ENCODE results near the gene PHLDA1. TPM values are rescaled to one million over a fixed set of nuclear protein-coding genes. Genes with fewer than 3 reads are reported as not detected.

Gene PHLDA1
- total and polyA plus RNA-seq, 8 donors = 15.8 to 59.3 (median 48.2) TPM

DNA sequence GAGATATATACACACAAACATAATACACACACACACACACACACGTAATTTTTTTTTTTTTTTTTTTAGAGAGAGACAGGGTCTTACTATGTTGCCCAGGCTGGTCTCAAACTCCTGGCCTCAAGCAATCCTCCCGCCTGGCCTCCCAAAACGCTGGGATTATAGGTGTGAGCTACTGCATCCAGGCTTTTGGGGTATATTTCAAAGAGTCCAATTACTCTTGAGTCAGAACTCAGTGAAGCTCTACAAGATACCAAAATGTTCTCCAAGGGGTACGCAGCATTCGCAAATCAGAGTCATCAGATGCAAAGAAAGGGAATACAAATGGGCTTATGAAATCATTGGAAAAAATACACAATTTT is 54.0 kb downstream of the PHLDA1 start:
- TF ChIP-seq, protein P1, sequence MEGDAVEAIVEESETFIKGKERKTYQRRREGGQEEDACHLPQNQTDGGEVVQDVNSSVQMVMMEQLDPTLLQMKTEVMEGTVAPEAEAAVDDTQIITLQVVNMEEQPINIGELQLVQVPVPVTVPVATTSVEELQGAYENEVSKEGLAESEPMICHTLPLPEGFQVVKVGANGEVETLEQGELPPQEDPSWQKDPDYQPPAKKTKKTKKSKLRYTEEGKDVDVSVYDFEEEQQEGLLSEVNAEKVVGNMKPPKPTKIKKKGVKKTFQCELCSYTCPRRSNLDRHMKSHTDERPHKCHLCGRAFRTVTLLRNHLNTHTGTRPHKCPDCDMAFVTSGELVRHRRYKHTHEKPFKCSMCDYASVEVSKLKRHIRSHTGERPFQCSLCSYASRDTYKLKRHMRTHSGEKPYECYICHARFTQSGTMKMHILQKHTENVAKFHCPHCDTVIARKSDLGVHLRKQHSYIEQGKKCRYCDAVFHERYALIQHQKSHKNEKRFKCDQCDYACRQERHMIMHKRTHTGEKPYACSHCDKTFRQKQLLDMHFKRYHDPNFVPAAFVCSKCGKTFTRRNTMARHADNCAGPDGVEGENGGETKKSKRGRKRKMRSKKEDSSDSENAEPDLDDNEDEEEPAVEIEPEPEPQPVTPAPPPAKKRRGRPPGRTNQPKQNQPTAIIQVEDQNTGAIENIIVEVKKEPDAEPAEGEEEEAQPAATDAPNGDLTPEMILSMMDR (IDR thresholded peaks at IDR 0.05) = no peak
- Histone ChIP-seq H3K27ac (peak overlapping the region; percentile 77 to 85), H3K4me1 (peaks cover 14 to 76% of the 10 kb centered on the region in 2 donors), H3K9me3 (no peaks in the 10 kb centered on the region), H3K4me3 (no peak overlapping the region), H3K27me3 (no peaks in the 10 kb centered on the region), H3K36me3 (no peaks in the 10 kb centered on the region)
- ATAC-seq (no peak), DNase-seq (no peak)
- intact Hi-C loops (cut with DNase I) = no loop called here

DNA sequence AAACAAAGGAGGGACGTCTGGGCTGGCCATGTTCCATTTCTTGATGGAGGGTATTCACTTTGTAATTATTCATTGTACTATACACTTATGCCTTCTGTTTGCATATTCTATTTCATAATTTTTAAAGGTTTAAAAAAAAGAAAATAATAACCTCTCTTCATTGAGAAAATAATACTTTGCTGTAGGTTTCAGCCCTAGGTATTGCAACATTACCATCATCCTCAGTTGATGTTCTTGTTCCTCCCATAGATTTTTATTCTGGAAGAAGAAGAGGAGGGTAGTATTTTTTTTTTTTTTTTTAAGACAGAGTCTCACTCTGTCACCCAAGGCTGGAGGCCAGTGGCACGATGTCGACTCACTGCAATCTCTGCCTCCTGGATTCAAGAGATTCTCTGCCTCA is 54.7 kb downstream of the PHLDA1 start:
- intact Hi-C loops (cut with DNase I) = no loop called here
- Histone ChIP-seq H3K36me3 (no peaks in the 10 kb centered on the region), H3K9me3 (no peaks in the 10 kb centered on the region), H3K4me3 (no peak overlapping the region), H3K27ac (peak overlapping the region; percentile 77 to 85), H3K27me3 (no peaks in the 10 kb centered on the region), H3K4me1 (peaks cover 14 to 70% of the 10 kb centered on the region in 2 donors)
- DNase-seq (no peak), ATAC-seq (no peak)
- TF ChIP-seq, protein P1 (IDR thresholded peaks at IDR 0.05) = no peak

DNA sequence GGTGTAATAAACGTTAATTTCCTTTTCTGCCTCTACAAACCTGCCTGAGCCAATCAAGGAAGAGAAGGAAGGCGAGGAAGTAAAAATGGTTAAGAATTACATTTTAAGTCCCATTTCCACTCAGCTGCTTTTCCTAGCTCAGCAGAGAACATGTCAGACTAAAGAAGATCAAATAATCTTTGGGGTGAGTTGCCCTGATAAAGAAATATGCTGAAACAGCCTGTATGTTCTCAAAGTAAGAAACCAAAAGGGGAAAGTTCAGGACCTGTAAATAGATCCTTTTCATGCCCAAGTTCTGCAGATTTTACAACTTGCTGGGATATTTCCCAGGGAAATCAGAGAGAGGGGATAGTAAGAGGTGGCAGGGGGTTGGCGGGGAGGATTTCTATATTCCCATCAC is 55.5 kb downstream of the PHLDA1 start:
- Histone ChIP-seq H3K27ac (peak overlapping the region in 1 of 2 donors; percentile 70), H3K4me3 (no peak overlapping the region), H3K27me3 (no peaks in the 10 kb centered on the region), H3K9me3 (no peaks in the 10 kb centered on the region), H3K4me1 (peaks cover 14 to 64% of the 10 kb centered on the region in 2 donors), H3K36me3 (no peaks in the 10 kb centered on the region)
- no peak for ATAC-seq
- no peak for DNase-seq
- TF ChIP-seq, protein P1 (IDR thresholded peaks at IDR 0.05) = no peak
- intact Hi-C loops (cut with DNase I) = no loop called here

DNA sequence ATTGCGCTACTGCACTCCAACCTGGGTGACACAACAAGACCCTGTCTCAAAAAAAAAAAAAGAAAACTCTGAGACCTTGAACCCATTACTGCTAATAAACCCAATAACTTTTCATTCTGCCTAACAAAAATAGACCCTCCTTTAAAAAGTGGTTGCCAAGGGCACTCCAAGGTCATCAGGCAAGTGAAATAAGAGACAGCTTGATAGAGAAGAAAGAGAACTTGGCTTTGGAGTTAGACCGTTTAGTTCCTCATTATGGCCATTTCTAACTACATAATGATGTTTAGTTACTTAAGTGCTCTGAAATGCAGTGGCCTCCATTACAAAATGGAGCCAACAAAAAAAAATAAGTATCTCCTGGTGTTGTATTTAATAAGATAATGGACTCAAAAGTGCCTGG is 55.9 kb downstream of the PHLDA1 start:
- intact Hi-C loops (cut with DNase I) = no loop called here

More for the DNA sequence above, 55.9 kb downstream of the PHLDA1 start:
- no peak for ATAC-seq
- Histone ChIP-seq H3K4me3 (no peak overlapping the region), H3K9me3 (no peaks in the 10 kb centered on the region), H3K27ac (peak overlapping the region in 1 of 2 donors; percentile 70), H3K4me1 (peaks cover 14 to 64% of the 10 kb centered on the region in 2 donors), H3K27me3 (no peaks in the 10 kb centered on the region), H3K36me3 (no peaks in the 10 kb centered on the region)
- TF ChIP-seq, protein P1 (IDR thresholded peaks at IDR 0.05) = no peak
- DNase-seq = no peak

Other genes starting within 250 kb of the PHLDA1 start
- gene NAP1L1, start 52.9 kb upstream of the PHLDA1 start, total RNA-seq = 100 to 1,000 TPM; 413 to 428 TPM
- 1,000 to 10,000 TPM in 3 of 6 donors, 100 to 1,000 TPM in 3; 894 to 1,106 (median 1,002) TPM for gene NAP1L1, start 52.9 kb upstream of the PHLDA1 start, polyA plus RNA-seq (ENCODE audit: insufficient read length in 6 of 6)